NCI-H1436 (cell line): ENCODE results near the gene DNAH8.
"Not testable (repeated sequence)": the region's sequence is repeated elsewhere in the genome, so short reads cannot be mapped to it uniquely, and the experiment has no call there.

Experiments used
- DNase-seq: peaks from one replicate; lab custom pipeline; 2025; lab: John Stamatoyannopoulos, UW

The DNAH8 gene

GRCh38 chr6:38906582-38906981 is 191.5 kb downstream of the DNAH8 start:
- no peak for DNase-seq

- no peak for DNase-seq
These were observed 192.2 kb downstream of the DNAH8 start for GRCh38 chr6:38907264-38907663.

- no peak for DNase-seq
These were observed 194.1 kb downstream of the DNAH8 start for GRCh38 chr6:38909015-38909730.

- DNase-seq: no peak
These were observed 195.1 kb downstream of the DNAH8 start for GRCh38 chr6:38910207-38910606.

- DNase-seq: no peak
These were observed 197.3 kb downstream of the DNAH8 start for GRCh38 chr6:38912378-38912777.

GRCh38 chr6:38915205-38915925 is 200.3 kb downstream of the DNAH8 start:
- no peak for DNase-seq

- not testable (repeated sequence) for DNase-seq
These were observed 206.4 kb downstream of the DNAH8 start for GRCh38 chr6:38921540-38921939.

GRCh38 chr6:38924791-38925509 is 209.8 kb downstream of the DNAH8 start:
- DNase-seq: no peak

- DNase-seq: no peak
These were observed 214.4 kb downstream of the DNAH8 start for GRCh38 chr6:38929560-38929959.

GRCh38 chr6:38933426-38933825 is 218.3 kb downstream of the DNAH8 start:
- no peak for DNase-seq

GRCh38 chr6:38935051-38935450 is 219.9 kb downstream of the DNAH8 start:
- no peak for DNase-seq

GRCh38 chr6:38937839-38938613 is 222.9 kb downstream of the DNAH8 start:
- no peak for DNase-seq

GRCh38 chr6:38938741-38939140 is 223.6 kb downstream of the DNAH8 start:
- DNase-seq: no peak

- DNase-seq: no peak
These were observed 227.3 kb downstream of the DNAH8 start for GRCh38 chr6:38942442-38942841.

- no peak for DNase-seq
These were observed 227.9 kb downstream of the DNAH8 start for GRCh38 chr6:38942965-38943364.

- no peak for DNase-seq
These were observed 228.9 kb downstream of the DNAH8 start for GRCh38 chr6:38943964-38944363.

- DNase-seq: no peak
These were observed 229.7 kb downstream of the DNAH8 start for GRCh38 chr6:38944655-38945279.

- DNase-seq: no peak
These were observed 240.8 kb downstream of the DNAH8 start for GRCh38 chr6:38955861-38956260.

- no peak for DNase-seq
These were observed 242.3 kb downstream of the DNAH8 start for GRCh38 chr6:38957426-38957825.

- DNase-seq: no peak
These were observed 244.0 kb downstream of the DNAH8 start for GRCh38 chr6:38959138-38959537.

GRCh38 chr6:38968702-38969149 is 253.6 kb downstream of the DNAH8 start:
- DNase-seq: no peak
